ENCODE data around the gene GPBP1L1.
A peak's percentile ranks its signal among the peaks of the same experiment; 100 is the strongest.

Gene GPBP1L1

GRCh38 chr1:45585110-45585426 is 101.3 kb downstream of the GPBP1L1 start:
- DNase-seq = no peak

- DNase-seq = peak; percentile 86
These were observed 101.8 kb downstream of the GPBP1L1 start for GRCh38 chr1:45584351-45585109.

- peak; percentile 90 for DNase-seq
These were observed 102.5 kb downstream of the GPBP1L1 start, which contains the start of gene NASP for GRCh38 chr1:45583666-45584350. Gene NASP, plus strand, starts transcription at chr1:45584041. Its CDS starts 106 bp downstream, at chr1:45584147.

GRCh38 chr1:45583264-45583665 is 103.1 kb downstream of the GPBP1L1 start:
- peak; percentile 96 for DNase-seq

All from activated naive CD4-positive, alpha-beta T cell treated with anti-CD3 and anti-CD28 coated beads, Interleukin-2, amount 50 U/mL, for 16 hours (primary cell).